ENCODE data around the gene OR51B2.
A peak's percentile ranks its signal among the peaks of the same experiment; 100 is the strongest.
"Not testable (repeated sequence)": the region's sequence is repeated elsewhere in the genome, so short reads cannot be mapped to it uniquely, and the experiment has no call there.

Gene OR51B2

DNA sequence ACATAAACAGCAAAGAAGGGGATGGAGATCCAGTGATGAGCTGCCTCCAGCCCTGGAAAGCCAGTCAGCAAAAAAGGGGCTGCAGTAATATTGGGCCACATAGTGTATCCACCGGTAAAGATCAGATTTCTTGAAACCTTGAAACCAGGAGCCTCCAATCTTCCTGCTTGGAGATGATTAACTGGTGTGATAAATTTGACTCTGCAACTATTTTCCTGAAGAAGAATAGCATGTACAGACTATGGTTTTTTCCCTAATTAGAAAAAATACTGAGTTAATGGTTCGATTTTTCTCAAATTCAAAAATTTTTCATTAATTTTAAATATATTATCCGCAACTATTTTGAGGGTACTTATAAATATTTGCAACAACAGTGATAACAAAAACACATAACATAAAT is at the start of gene OR51B2:
Gene OR51B2 (minus strand): TSS at position 101 of the 400 bp plus-strand sequence. CDS start 0 bp downstream, at position 101.
- DNase-seq (ENCODE audit: low spot score): no peak

- DNase-seq (ENCODE audit: low spot score): peak; percentile 85
Measured at GRCh38 chr11:5369789-5370188, 45.7 kb upstream of the OR51B2 start.

- DNase-seq (ENCODE audit: low spot score): peak; percentile 11
Measured at GRCh38 chr11:5368502-5369043, 44.5 kb upstream of the OR51B2 start.

DNA sequence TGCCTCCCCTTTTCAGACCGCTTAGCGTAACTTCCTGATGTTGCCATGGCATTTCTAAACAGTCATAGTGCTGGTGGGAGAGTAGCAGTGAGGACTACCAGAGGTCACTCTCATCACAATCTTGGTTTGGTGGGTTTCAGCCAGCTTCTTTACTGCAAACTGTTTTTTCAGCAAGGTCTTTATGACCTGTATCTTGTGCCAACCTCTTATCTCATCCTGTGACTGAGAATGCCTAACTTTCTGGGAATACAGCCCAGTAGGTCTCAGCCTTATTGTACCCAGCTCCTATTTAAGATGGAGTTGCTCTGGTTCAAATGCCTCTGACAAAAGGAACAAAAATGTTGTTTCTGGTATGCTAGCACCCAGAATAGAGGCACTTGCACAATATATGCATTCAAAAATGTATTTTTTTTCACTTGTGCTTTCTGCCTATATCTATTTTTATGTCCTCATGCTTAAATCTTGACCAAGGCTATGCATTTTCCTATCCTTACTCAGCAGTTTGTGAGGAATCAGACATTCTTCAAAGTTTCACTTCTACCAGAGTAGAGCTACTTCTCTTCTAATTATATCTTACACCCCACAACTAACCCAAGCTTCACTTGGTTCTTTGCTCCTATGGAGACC is 43.5 kb upstream of the OR51B2 start:
- no peak for DNase-seq (ENCODE audit: low spot score)

- DNase-seq (ENCODE audit: low spot score): no peak
Measured at GRCh38 chr11:5366856-5367255, 42.8 kb upstream of the OR51B2 start.

- DNase-seq (ENCODE audit: low spot score): not testable (repeated sequence)
Measured at GRCh38 chr11:5366365-5366764, 42.3 kb upstream of the OR51B2 start.

DNA sequence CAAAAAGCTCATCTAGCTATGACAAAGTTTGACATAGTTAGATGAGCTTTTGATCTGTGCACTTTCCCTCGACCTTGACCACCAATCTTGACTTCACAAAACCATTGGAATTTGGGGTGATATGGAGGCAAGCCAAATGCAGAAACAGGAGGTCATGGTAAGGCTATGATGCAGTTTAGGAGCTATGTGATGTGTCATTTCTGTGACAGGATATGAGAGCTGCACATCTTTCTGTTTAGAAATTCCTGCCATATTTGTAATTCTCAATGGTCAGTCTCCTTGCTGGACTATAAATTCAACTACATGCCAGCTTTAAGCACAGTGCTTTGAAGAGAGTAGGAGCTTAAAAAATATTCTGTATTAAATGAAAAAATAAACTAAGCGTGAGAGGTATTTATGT is 40.1 kb upstream of the OR51B2 start:
- no peak for DNase-seq (ENCODE audit: low spot score)

- DNase-seq (ENCODE audit: low spot score): no peak
Measured at GRCh38 chr11:5363679-5364078, 39.6 kb upstream of the OR51B2 start.

- no peak for DNase-seq (ENCODE audit: low spot score)
Measured at GRCh38 chr11:5362017-5362625, 38.0 kb upstream of the OR51B2 start.

- not testable (repeated sequence) for DNase-seq (ENCODE audit: low spot score)
Measured at GRCh38 chr11:5356031-5356430, 31.9 kb upstream of the OR51B2 start.

GRCh38 chr11:5351208-5351607 is 27.1 kb upstream of the OR51B2 start, which contains the start of gene OR51B6:
Gene OR51B6, plus strand, starts transcription at chr11:5351508. Its CDS starts 0 bp downstream, at chr11:5351508.
- no peak for DNase-seq (ENCODE audit: low spot score)

DNA sequence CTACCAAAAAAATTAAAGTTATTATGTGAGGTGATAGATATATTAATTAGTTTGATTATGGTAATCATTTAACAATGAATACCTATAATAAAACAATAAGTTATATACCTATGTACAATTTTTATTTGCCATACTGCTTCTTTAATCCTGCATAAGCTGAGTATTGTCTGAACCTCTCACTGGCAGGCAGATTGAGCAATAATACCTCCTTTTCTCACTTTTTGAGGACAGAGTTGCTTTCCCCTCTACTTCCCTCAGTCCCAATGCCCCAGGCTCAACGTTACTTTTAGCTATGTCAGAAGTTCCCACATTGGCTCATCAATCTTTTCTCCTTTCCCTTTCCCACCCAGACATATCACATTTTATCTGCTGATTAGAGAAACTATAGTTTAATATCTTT is 25.5 kb upstream of the OR51B2 start:
- no peak for DNase-seq (ENCODE audit: low spot score)

GRCh38 chr11:5348551-5349194 is 24.6 kb upstream of the OR51B2 start:
- peak; percentile 51 for DNase-seq (ENCODE audit: low spot score)

DNA sequence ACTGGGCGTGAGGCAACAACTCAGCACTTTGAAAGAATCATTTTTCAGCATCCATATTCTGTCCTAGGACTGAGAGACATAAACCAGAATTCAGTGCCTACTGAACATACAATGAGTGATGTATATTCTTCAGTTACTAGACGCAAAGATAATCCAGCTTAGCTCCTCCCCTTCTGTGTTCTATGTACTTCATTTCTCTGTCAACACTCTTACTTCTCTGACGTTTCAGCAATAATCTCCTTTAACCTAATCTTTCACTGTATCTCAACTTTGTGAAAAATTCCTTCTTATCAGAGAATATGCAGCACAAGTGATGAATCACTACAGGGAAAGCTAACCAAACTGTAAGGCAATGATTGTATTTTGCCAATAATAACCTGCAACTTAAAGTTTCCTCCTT is 21.7 kb upstream of the OR51B2 start:
- no peak for DNase-seq (ENCODE audit: low spot score)

- DNase-seq (ENCODE audit: low spot score): no peak
Measured at GRCh38 chr11:5343474-5344335, 19.6 kb upstream of the OR51B2 start, which contains the start of gene OR51B5. Gene OR51B5, minus strand, starts transcription at chr11:5343524. Its CDS starts 0 bp downstream, at chr11:5343524.

GRCh38 chr11:5339771-5340322 is 15.8 kb upstream of the OR51B2 start:
- no peak for DNase-seq (ENCODE audit: low spot score)

DNA sequence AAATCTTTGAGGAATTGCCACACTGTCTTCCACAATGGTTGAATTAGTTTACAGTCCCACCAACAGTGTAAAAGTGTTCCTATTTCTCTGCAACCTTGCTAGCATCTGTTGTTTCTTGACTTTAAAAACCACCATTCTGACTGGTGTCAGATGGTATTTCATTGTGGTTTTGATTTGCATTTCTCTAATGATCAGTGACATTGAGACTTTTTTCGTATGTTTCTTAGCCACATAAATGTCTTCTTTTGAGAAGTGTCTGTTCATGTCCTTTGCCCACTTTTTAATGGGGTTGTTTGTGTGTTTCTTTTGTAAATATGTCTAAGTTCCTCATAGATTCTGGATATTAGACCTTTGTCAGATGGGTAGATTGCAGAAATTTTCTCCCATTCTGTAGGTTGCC is 13.2 kb upstream of the OR51B2 start:
- not testable (repeated sequence) for DNase-seq (ENCODE audit: low spot score)

GRCh38 chr11:5336331-5336730 is 12.2 kb upstream of the OR51B2 start:
- DNase-seq (ENCODE audit: low spot score): no peak

- DNase-seq (ENCODE audit: low spot score): no peak
Measured at GRCh38 chr11:5335170-5335569, 11.1 kb upstream of the OR51B2 start.

- DNase-seq (ENCODE audit: low spot score): peak; percentile 61
Measured at GRCh38 chr11:5317292-5317691, 6.8 kb downstream of the OR51B2 start.

DNA sequence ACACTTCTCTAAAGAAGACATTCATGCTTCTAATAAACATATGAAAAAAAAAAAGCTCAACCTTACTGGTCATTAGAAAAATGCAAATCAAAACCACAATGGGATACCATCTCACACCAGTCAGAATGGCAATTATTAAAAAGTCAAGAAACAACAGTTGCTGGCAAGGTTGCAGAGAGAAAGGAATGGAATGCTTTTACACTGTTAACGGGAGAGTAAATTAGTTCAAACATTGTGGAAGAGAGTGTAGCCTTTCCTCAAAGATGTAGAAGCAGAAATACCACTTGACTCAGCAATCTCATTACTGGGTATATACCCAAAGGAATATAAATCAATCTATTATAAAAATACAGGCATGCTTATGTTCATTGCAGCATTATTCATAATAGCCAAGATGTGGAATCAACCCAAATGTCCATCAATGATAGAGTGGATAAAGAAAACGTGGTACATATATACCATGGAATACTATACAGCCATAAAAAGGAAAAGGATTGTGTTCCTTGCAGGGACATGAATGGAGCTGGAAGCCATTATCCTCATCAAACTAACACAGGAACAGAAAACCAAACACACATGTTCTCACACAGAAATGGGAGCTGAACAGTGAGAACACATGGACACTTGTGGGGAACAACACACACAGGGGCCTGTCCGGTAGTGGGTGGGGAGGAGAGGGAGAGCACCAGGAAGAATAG is 10.6 kb downstream of the OR51B2 start:
- not testable (repeated sequence) for DNase-seq (ENCODE audit: low spot score)

All from hematopoietic multipotent progenitor cell treated with erythropoietin and hydrocortisone succinate and interleukin-3 and kit ligand, for 17 days (in vitro differentiated cells).